Gastrocnemius medialis (tissue), 4 donors: Measurements from ENCODE around the gene ABCB9. TPM values are rescaled to one million over a fixed set of nuclear protein-coding genes. Genes with fewer than 3 reads are reported as not detected.
A peak's percentile ranks its signal among the peaks of the same experiment; 100 is the strongest.
"Not testable (repeated sequence)": the region's sequence is repeated elsewhere in the genome, so short reads cannot be mapped to it uniquely, and the experiment has no call there.

Experiments used
- ATAC-seq, 2 donors: fragments of 150-250 bp; one replicate each; pipeline ENCODE4 v1.9.1; 2016
- DNase-seq, 2 donors: peaks; one replicate each; pipeline ENCODE4 v3.0.0-alpha.2; 2019
- H3K27ac ChIP-seq, 4 donors: fragments of 200-600 bp; sonication (generic); 1 replicate in 1 of 4; 2 replicates in 3 of 4; pipeline ENCODE4 v1.5.1; 2016 to 2018; ENCODE audit warnings: mild to moderate bottlenecking in 2 of 4, moderate library complexity in 1 of 4
- H3K27me3 ChIP-seq, 3 donors: fragments of 200-600 bp; sonication (generic) in 2 of 3; 1 replicate in 1 of 3; 2 replicates in 2 of 3; pipeline versions ENCODE4 v1.5.1 to v1.6.0; 2016 to 2019; ENCODE audit warnings: mild to moderate bottlenecking in 1 of 3, moderate library complexity in 1 of 3
- H3K36me3 ChIP-seq, 2 donors: fragments of 200-600 bp; sonication (generic) in 1 of 2; one replicate each; pipeline ENCODE4 v1.5.1; 2017 to 2018
- H3K4me1 ChIP-seq, 2 donors: fragments of 200-600 bp; sonication (generic) in 1 of 2; one replicate each; pipeline ENCODE4 v1.5.1; 2016 to 2017; ENCODE audit warnings: mild to moderate bottlenecking in 2 of 2
- H3K4me3 ChIP-seq, 4 donors: fragments of 200-600 bp; sonication (generic) in 3 of 4; 1 replicate in 1 of 4; 2 replicates in 3 of 4; pipeline ENCODE4 v1.5.1; 2016 to 2019; ENCODE audit warnings: mild to moderate bottlenecking in 2 of 4
- H3K9me3 ChIP-seq, 3 donors: fragments of 200-600 bp; sonication (generic) in 2 of 3; 1 replicate in 1 of 3; 2 replicates in 2 of 3; pipeline ENCODE4 v1.5.1; 2016 to 2019
- CTCF ChIP-seq, 5 experiments: fragments of 450-650 bp in 3 of 5; fragments of 200-600 bp in 2 of 5; sonication (generic) in 2 of 5; IDR thresholded peaks in 4 of 5; conservative IDR thresholded peaks in 1 of 5; 1 replicate in 4 of 5; 2 replicates in 1 of 5; pipeline ENCODE4 v1.5.1; 2016 to 2019; ENCODE audit warnings: antibody characterized with exemption in 5 of 5, mild to moderate bottlenecking in 3 of 5, moderate library complexity in 3 of 5
- POLR2A ChIP-seq, 2 donors: fragments of 450-650 bp; IDR thresholded peaks; one replicate each; pipeline ENCODE4 v1.6.1; 2017; ENCODE audit warnings: antibody characterized with exemption in 2 of 2, mild to moderate bottlenecking in 2 of 2, moderate library complexity in 2 of 2
- in situ Hi-C, 4 donors: fragments of 200-750 bp; cut with MboI; loops; one replicate each; pipeline versions ENCODE4 v1.15.0 to v1.8.0; 2017; ENCODE audit warnings: low sequenced_read_pairs in 4 of 4
- intact Hi-C: fragments of 100-400 bp; cut with DNase I; formaldehyde crosslinking; loops from one replicate; pipeline ENCODE4 v1.15.1; 2023; ENCODE audit warnings: low total_unique reads
- total RNA-seq, 4 donors: library from RNA; depleted of rRNA; stranded (reverse); fragments of >200 nt; gene quantifications; one replicate each; pipeline versions ENCODE4 v1.1.0 to v1.2.3, GENCODE V29; 2016

ABCB9 gene
- total RNA-seq, 4 donors from 2014 or later, result 0.53 to 1.5 (median 0.99) TPM

- intact Hi-C loops (no loop called here), in situ Hi-C loops (no loop called here)
- H3K27me3 ChIP-seq, result no peaks in the 10 kb centered on the region
- peak overlapping the region; percentile 66 to 77 (median 72) for H3K27ac ChIP-seq
- peak; percentile 78 to 87 for DNase-seq
- peak; percentile 86 to 88 for ATAC-seq
- H3K36me3 ChIP-seq, result no peaks in the 10 kb centered on the region
- no peak overlapping the region for H3K4me3 ChIP-seq
- peaks cover 10 to 11% of the 10 kb centered on the region in 2 donors for H3K4me1 ChIP-seq
- H3K9me3 ChIP-seq, result no peaks in the 10 kb centered on the region
- TF ChIP-seq CTCF (IDR thresholded peaks at IDR 0.05 in 4 of 5, conservative IDR thresholded peaks at IDR 0.05 in 1 of 5), result peak in 1 of 5 experiments; percentile 38
- TF ChIP-seq POLR2A (IDR thresholded peaks at IDR 0.05), result no peak
Measured at GRCh38 chr12:122946690-122947341, 19.4 kb downstream of the ABCB9 start.

- intact Hi-C loops, result no loop called here
- Histone ChIP-seq H3K27me3 (no peaks in the 10 kb centered on the region), H3K36me3 (no peaks in the 10 kb centered on the region), H3K4me1 (peaks cover 10 to 11% of the 10 kb centered on the region in 2 donors), H3K9me3 (no peaks in the 10 kb centered on the region), H3K27ac (peak overlapping the region in 3 of 4 donors; percentile 57 to 71 (median 69)), H3K4me3 (no peak overlapping the region)
- no peak for DNase-seq
- ATAC-seq, result no peak
- TF ChIP-seq POLR2A (IDR thresholded peaks at IDR 0.05) (no peak), CTCF (IDR thresholded peaks at IDR 0.05 in 4 of 5, conservative IDR thresholded peaks at IDR 0.05 in 1 of 5) (no peak)
- in situ Hi-C loops, result no loop called here
Measured at GRCh38 chr12:122944605-122945592, 21.4 kb downstream of the ABCB9 start.

GRCh38 chr12:122943196-122943595, 23.1 kb downstream of the ABCB9 start:
- TF ChIP-seq POLR2A (IDR thresholded peaks at IDR 0.05) (no peak), CTCF (IDR thresholded peaks at IDR 0.05 in 4 of 5, conservative IDR thresholded peaks at IDR 0.05 in 1 of 5) (no peak)
- Histone ChIP-seq H3K4me1 (peaks cover 11 to 12% of the 10 kb centered on the region in 2 donors), H3K4me3 (no peak overlapping the region), H3K27me3 (no peaks in the 10 kb centered on the region), H3K27ac (peak overlapping the region; percentile 24 to 71 (median 63)), H3K9me3 (no peaks in the 10 kb centered on the region), H3K36me3 (no peaks in the 10 kb centered on the region)
- intact Hi-C loops (no loop called here), in situ Hi-C loops (no loop called here)
- DNase-seq (no peak), ATAC-seq (no peak)

GRCh38 chr12:122942637-122943036, 23.6 kb downstream of the ABCB9 start:
- no peaks in the 10 kb centered on the region for H3K27me3 ChIP-seq
- in situ Hi-C loops, result no loop called here
- peaks cover 12 to 14% of the 10 kb centered on the region in 2 donors for H3K4me1 ChIP-seq
- H3K36me3 ChIP-seq, result no peaks in the 10 kb centered on the region
- H3K4me3 ChIP-seq, result no peak overlapping the region
- H3K27ac ChIP-seq, result peak overlapping the region; percentile 24 to 71 (median 63)
- ATAC-seq (no peak), DNase-seq (no peak)
- H3K9me3 ChIP-seq, result no peaks in the 10 kb centered on the region
- intact Hi-C loops, result no loop called here
- TF ChIP-seq POLR2A (IDR thresholded peaks at IDR 0.05), result no peak
- TF ChIP-seq CTCF (IDR thresholded peaks at IDR 0.05 in 4 of 5, conservative IDR thresholded peaks at IDR 0.05 in 1 of 5), result no peak

GRCh38 chr12:122941351-122941750, 24.9 kb downstream of the ABCB9 start:
- intact Hi-C loops, H3K36me3 ChIP-seq, ATAC-seq: not testable (repeated sequence)

More at GRCh38 chr12:122941351-122941750, 24.9 kb downstream of the ABCB9 start:
- H3K9me3 ChIP-seq, H3K27me3 ChIP-seq, H3K4me3 ChIP-seq, H3K27ac ChIP-seq, DNase-seq, H3K4me1 ChIP-seq, in situ Hi-C loops: not testable (repeated sequence)
